Endothelial cell of umbilical vein (primary cell): ENCODE measurements around the gene RAP1GAP. TPM values are rescaled to one million over a fixed set of nuclear protein-coding genes. Genes with fewer than 3 reads are reported as not detected.

Experiments used
- BruUV-seq: library from RNA; stranded (reverse); fragments of 400-500 nt; replicated peaks from 2 replicates; lab custom pipeline; 2021; lab: Mats Ljungman, UMichigan
- CTCF ChIA-PET: fragments of 300-600, 350-600 bp; sonication (Branson Sonifier 250); formaldehyde crosslinking; loops from one replicate; lab custom pipeline; 2021; ENCODE audit warnings: antibody characterized with exemption, inconsistent platforms; lab: Charles Lee
- POLR2A ChIA-PET: fragments of 300-600, 350-600 bp; sonication (Branson Sonifier 250); formaldehyde crosslinking; loops from one replicate; lab custom pipeline; 2021; ENCODE audit warnings: antibody characterized with exemption, inconsistent platforms; lab: Charles Lee
- DNase-seq: peaks from one replicate; pipeline ENCODE4 v3.0.0-alpha.2; 2011; ENCODE audit warnings: low read depth, low spot score
- FAIRE-seq: peaks from 2 replicates; lab custom pipeline; 2011; peaks lifted over from hg19 to GRCh38; lab: Jason Lieb, UNC
- H2AFZ ChIP-seq: 2 replicates; pipeline ENCODE4 v1.6.0; 2012; ENCODE audit warnings: low read depth, low read length, control low read depth, inconsistent platforms
- H3K27ac ChIP-seq: 2 replicates; pipeline ENCODE4 v1.5.1; 2011; ENCODE audit warnings: low read depth, mild to moderate bottlenecking, control low read depth, low read length, moderate library complexity; ENCODE audit not compliant: insufficient read depth
- H3K27me3 ChIP-seq, 2 experiments: 2 replicates each; pipeline versions ENCODE4 v1.6.0 to v1.6.1; 2011; ENCODE audit warnings: low read length in 2 of 2, mixed read lengths in 1 of 2; ENCODE audit not compliant: control insufficient read depth in 2 of 2, insufficient read depth in 2 of 2
- H3K36me3 ChIP-seq, 2 experiments: 2 replicates in 1 of 2; 3 replicates in 1 of 2; pipeline ENCODE4 v1.5.1; 2011; ENCODE audit warnings: low read length in 2 of 2, mild to moderate bottlenecking in 1 of 2, moderate library complexity in 1 of 2; ENCODE audit not compliant: control insufficient read depth in 2 of 2, insufficient read depth in 2 of 2; ENCODE audit errors: extremely low read depth in 1 of 2
- H3K4me1 ChIP-seq: 3 replicates; pipeline ENCODE4 v1.5.1; 2011; ENCODE audit warnings: mild to moderate bottlenecking, low read length; ENCODE audit not compliant: control insufficient read depth, insufficient read depth; ENCODE audit errors: extremely low read depth
- H3K4me2 ChIP-seq: 2 replicates; pipeline ENCODE4 v1.6.1; 2011; ENCODE audit warnings: low read length, control low read depth, mixed read lengths; ENCODE audit not compliant: insufficient read depth
- H3K4me3 ChIP-seq, 3 experiments: fragments of 200-600 bp in 1 of 3; sonication (generic), shearing (Covaris generic) in 1 of 3; replicated peaks in 1 of 3; 2 replicates each; pipeline ENCODE4 v1.5.1; 2011 to 2016; ENCODE audit warnings: control low read depth in 3 of 3, low read length in 3 of 3, mild to moderate bottlenecking in 2 of 3, inconsistent platforms in 1 of 3, low read depth in 1 of 3, moderate library complexity in 1 of 3; ENCODE audit not compliant: insufficient read depth in 1 of 3
- H3K79me2 ChIP-seq: 2 replicates; pipeline ENCODE4 v1.6.0; 2012; ENCODE audit warnings: low read length, inconsistent platforms; ENCODE audit not compliant: control insufficient read depth, insufficient read depth
- H3K9ac ChIP-seq: replicated peaks from 2 replicates; pipeline ENCODE3; 2011; ENCODE audit warnings: low read length, control low read depth; ENCODE audit not compliant: insufficient read depth; ENCODE audit errors: extremely low read depth
- H3K9me1 ChIP-seq: replicated peaks from 3 replicates; pipeline ENCODE4 v1.6.0; 2011; ENCODE audit warnings: mild to moderate bottlenecking, low read length; ENCODE audit not compliant: control insufficient read depth, insufficient read depth; ENCODE audit errors: extremely low read depth
- H3K9me3 ChIP-seq: replicated peaks from 2 replicates; pipeline ENCODE4 v1.5.1; 2012; ENCODE audit warnings: low read length, inconsistent platforms; ENCODE audit not compliant: control insufficient read depth, insufficient read depth
- H4K20me1 ChIP-seq: replicated peaks from 2 replicates; pipeline ENCODE3; 2011; ENCODE audit warnings: mild to moderate bottlenecking, low read length; ENCODE audit not compliant: control insufficient read depth, insufficient read depth; ENCODE audit errors: extremely low read depth
- CTCF ChIP-seq, 2 donors: IDR thresholded peaks; 1 replicate in 1 of 2; 2 replicates in 1 of 2; pipeline ENCODE4 v1.5.1; 2011; ENCODE audit warnings: low read length in 2 of 2, mild to moderate bottlenecking in 2 of 2, moderate library complexity in 2 of 2, control low read depth in 1 of 2, inconsistent platforms in 1 of 2, low read depth in 1 of 2; ENCODE audit not compliant: insufficient read depth in 1 of 2; ENCODE audit errors: extremely low read depth in 1 of 2
- EZH2 ChIP-seq: IDR thresholded peaks from 2 replicates; pipeline ENCODE4 v1.6.1; 2012; ENCODE audit warnings: borderline replicate concordance, low read depth, mild to moderate bottlenecking, moderate library complexity, low read length, inconsistent platforms; ENCODE audit not compliant: severe bottlenecking
- JUN ChIP-seq: IDR thresholded peaks from 2 replicates; pipeline ENCODE4 v1.6.1; 2011; ENCODE audit warnings: borderline replicate concordance, low read depth; ENCODE audit not compliant: insufficient read length, insufficient read depth
- MAX ChIP-seq: IDR thresholded peaks from 2 replicates; pipeline ENCODE4 v1.6.1; 2011; ENCODE audit not compliant: insufficient read depth, insufficient read length
- MYC ChIP-seq: IDR thresholded peaks from one replicate; pipeline ENCODE4 v1.6.1; 2011; ENCODE audit warnings: mild to moderate bottlenecking, low read depth, low read length
- POLR2A ChIP-seq: IDR thresholded peaks from 2 replicates; pipeline ENCODE4 v1.6.1; 2012; ENCODE audit warnings: low read depth, mild to moderate bottlenecking, control low read depth, low read length
- POLR2AphosphoS5 ChIP-seq: IDR thresholded peaks from 2 replicates; pipeline ENCODE4 v1.6.1; 2012; ENCODE audit warnings: low read depth, mild to moderate bottlenecking, control low read depth, low read length, moderate library complexity; ENCODE audit not compliant: insufficient read depth
- dilution Hi-C: fragments of 300-500 bp; cut with MboI; formaldehyde crosslinking; loops from one replicate; pipeline ENCODE4 v1.15.0; 2019; ENCODE audit warnings: low sequenced_read_pairs; ENCODE audit not compliant: extremely low pct_ligation_motif_present
- intact Hi-C: fragments of 100-400 bp; cut with micrococcal nuclease; formaldehyde crosslinking; loops from one replicate; pipeline ENCODE4 v1.10.0; 2022
- polyA plus RNA-seq, 4 experiments: library from polyadenylated mRNA; depleted of rRNA in 3 of 4; stranded (reverse) in 3 of 4; unstranded in 1 of 4; fragments of >200 nt; gene quantifications; 2 replicates each; pipeline versions ENCODE4 v1.2.1 to v1.2.3, GENCODE V29; 2011 to 2012; ENCODE audit warnings: missing spikeins in 1 of 4
- total RNA-seq: library from RNA; stranded (reverse); gene quantifications from 2 replicates; pipeline ENCODE4 v1.2.3, GENCODE V29; 2021

RAP1GAP gene
- total and polyA plus RNA-seq, 2 donors (not counting 3 experiments of a cell fraction or from before 2014, with no cell fraction given) = 0.07 to 0.20 TPM

- dilution Hi-C loops (no loop called here), intact Hi-C loops (loop anchor here (10.0 kb wide), 1 partner anchor 315 kb away; no protein-coding TSS in a partner anchor)
- no peaks in the 10 kb centered on the region for H3K9me3 ChIP-seq
- POLR2A ChIA-PET = no interaction called here
- no peaks in the 10 kb centered on the region for H3K79me2 ChIP-seq
- no peaks in the 10 kb centered on the region for H3K36me3 ChIP-seq
- peaks cover 0 to 6% of the 10 kb centered on the region in 2 experiments for H3K27me3 ChIP-seq
- H3K4me2 ChIP-seq = no peak overlapping the region
- no peaks in the 10 kb centered on the region for H4K20me1 ChIP-seq
- no peak overlapping the region for H3K27ac ChIP-seq
- no TSS peak for BruUV-seq
- CTCF ChIA-PET = no interaction called here
- no peak for FAIRE-seq
- TF ChIP-seq MAX = no peak
- TF ChIP-seq JUN = no peak
- TF ChIP-seq POLR2AphosphoS5 = no peak
- no peak for TF ChIP-seq POLR2A
- H3K9ac ChIP-seq = no peak overlapping the region
- no peak overlapping the region for H3K4me3 ChIP-seq
- H2AFZ ChIP-seq = no peak overlapping the region
- H3K9me1 ChIP-seq = no peaks in the 10 kb centered on the region
- DNase-seq = no peak
- peaks cover 12% of the 10 kb centered on the region for H3K4me1 ChIP-seq
Observed at GRCh38 chr1:21569820-21570527, 99.2 kb downstream of the RAP1GAP start.

GRCh38 chr1:21568809-21569385 lies 100.3 kb downstream of the RAP1GAP start:
- H3K79me2 ChIP-seq = no peaks in the 10 kb centered on the region
- no peak overlapping the region for H3K4me3 ChIP-seq
- H3K4me1 ChIP-seq = peaks cover 5% of the 10 kb centered on the region
- CTCF ChIA-PET = no interaction called here
- BruUV-seq = no TSS peak
- no peaks in the 10 kb centered on the region for H3K9me1 ChIP-seq
- no peaks in the 10 kb centered on the region for H4K20me1 ChIP-seq
- H3K9ac ChIP-seq = no peak overlapping the region
- POLR2A ChIA-PET = no interaction called here
- no peak overlapping the region for H2AFZ ChIP-seq
- no peaks in the 10 kb centered on the region for H3K36me3 ChIP-seq
- TF ChIP-seq EZH2 = no peak
- TF ChIP-seq MYC = no peak
- no peak for TF ChIP-seq CTCF (IDR thresholded peaks at IDR 0.05; ENCODE audit: extremely low read depth in 1 of 2, insufficient read depth in 1 of 2, low read depth in 1 of 2, low read length in 2 of 2)
- no peak for TF ChIP-seq JUN
- TF ChIP-seq POLR2AphosphoS5 = no peak
- peaks cover 0 to 6% of the 10 kb centered on the region in 2 experiments for H3K27me3 ChIP-seq
- FAIRE-seq = no peak
- H3K27ac ChIP-seq = no peak overlapping the region
- no peaks in the 10 kb centered on the region for H3K9me3 ChIP-seq
- no peak for DNase-seq
- H3K4me2 ChIP-seq = no peak overlapping the region
- intact Hi-C loops (no loop called here), dilution Hi-C loops (no loop called here)
